Measurements from ENCODE around the gene TMEM178B. TPM values are rescaled to one million over a fixed set of nuclear protein-coding genes. Genes with fewer than 3 reads are reported as not detected.

Gene TMEM178B
- total RNA-seq, 4 donors from 2014 or later: 0.15 to 1.2 (median 0.58) TPM

DNA sequence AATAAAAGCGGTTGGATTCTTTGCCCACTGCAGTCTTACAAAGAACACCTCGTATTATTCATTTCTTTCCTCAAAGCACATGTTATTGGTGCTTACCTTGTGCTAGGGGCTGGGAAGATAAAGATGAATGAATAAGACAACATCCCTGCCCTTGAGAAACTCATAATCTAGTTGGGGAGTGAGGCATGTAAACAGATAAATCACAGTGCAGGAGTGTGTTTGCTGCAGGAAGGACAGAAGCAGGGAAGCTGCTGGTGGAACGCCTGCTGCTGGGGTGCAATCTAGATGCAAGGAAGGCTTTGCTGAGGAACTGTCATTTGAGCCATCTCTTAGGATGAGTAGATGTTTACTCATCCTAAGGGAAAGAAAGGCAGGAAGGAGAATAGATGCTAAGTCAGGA lies 135.6 kb downstream of the TMEM178B start:
- WGBS, 2 donors: 74 to 81% methylated on average over 3 of the region's 3 CpGs
- no peak for DNase-seq (ENCODE audit: low spot score in 2 of 2)
- TF ChIP-seq POLR2A (IDR thresholded peaks at IDR 0.05): no peak
- TF ChIP-seq, protein P1, sequence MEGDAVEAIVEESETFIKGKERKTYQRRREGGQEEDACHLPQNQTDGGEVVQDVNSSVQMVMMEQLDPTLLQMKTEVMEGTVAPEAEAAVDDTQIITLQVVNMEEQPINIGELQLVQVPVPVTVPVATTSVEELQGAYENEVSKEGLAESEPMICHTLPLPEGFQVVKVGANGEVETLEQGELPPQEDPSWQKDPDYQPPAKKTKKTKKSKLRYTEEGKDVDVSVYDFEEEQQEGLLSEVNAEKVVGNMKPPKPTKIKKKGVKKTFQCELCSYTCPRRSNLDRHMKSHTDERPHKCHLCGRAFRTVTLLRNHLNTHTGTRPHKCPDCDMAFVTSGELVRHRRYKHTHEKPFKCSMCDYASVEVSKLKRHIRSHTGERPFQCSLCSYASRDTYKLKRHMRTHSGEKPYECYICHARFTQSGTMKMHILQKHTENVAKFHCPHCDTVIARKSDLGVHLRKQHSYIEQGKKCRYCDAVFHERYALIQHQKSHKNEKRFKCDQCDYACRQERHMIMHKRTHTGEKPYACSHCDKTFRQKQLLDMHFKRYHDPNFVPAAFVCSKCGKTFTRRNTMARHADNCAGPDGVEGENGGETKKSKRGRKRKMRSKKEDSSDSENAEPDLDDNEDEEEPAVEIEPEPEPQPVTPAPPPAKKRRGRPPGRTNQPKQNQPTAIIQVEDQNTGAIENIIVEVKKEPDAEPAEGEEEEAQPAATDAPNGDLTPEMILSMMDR (IDR thresholded peaks at IDR 0.05): no peak
- intact Hi-C loops (cut with DNase I; ENCODE audit: low total_unique reads): no loop called here
- no peak overlapping the region for H3K4me3 ChIP-seq (ENCODE audit: low read depth, poor library complexity, severe bottlenecking)

DNA sequence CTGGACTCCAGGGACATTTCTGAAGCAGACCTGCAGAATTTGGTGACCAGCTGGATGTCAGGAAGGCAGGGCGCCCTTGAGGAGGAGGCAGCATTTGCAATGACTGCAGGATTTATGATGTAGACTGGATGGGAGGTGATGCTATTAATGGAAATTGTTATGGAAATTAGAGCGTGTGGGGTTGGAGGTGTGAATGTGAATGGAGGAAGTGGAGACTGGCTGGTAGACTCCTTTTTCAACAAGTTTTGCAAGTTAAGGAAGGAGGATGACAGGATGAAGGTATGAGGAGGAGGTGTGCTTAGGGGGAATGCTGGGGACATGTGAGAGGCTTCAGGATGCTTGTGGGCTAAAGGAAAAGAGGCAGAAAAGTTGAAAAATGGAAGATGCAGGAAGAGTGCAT lies 137.0 kb downstream of the TMEM178B start:
- no peak overlapping the region for H3K4me3 ChIP-seq (ENCODE audit: low read depth, poor library complexity, severe bottlenecking)
- intact Hi-C loops (cut with DNase I; ENCODE audit: low total_unique reads): no loop called here
- DNase-seq (ENCODE audit: low spot score in 2 of 2): no peak
- TF ChIP-seq, protein P1 (IDR thresholded peaks at IDR 0.05): no peak
- no peak for TF ChIP-seq POLR2A (IDR thresholded peaks at IDR 0.05)
- WGBS, 2 donors: 47 to 59% methylated on average over 2 of the region's 2 CpGs

DNA sequence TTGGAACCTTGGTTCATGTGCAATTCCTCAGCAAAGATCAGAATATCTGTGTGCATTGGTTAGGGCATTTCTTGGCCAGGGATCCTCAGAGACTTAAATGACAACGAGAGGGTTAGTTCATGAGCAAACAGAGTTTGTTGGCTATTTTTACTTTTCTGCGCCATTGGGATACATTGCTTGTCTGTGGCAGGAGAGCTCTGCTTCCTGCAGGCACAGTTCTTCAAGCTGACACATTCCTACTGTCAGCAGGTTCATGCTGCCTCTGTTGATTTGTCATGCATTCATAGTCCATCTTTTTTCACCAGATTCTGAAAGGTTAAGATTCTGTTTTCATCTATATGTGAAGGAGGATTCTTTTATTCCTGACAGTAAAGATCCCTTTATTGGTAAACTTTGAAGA lies 139.4 kb downstream of the TMEM178B start:
- no peak for DNase-seq (ENCODE audit: low spot score in 2 of 2)
- intact Hi-C loops (cut with DNase I; ENCODE audit: low total_unique reads): no loop called here
- no peak overlapping the region for H3K4me3 ChIP-seq (ENCODE audit: low read depth, poor library complexity, severe bottlenecking)
- 72 to 84% methylated on average over 2 of the region's 2 CpGs for WGBS, 2 donors
- TF ChIP-seq POLR2A (IDR thresholded peaks at IDR 0.05): no peak
- TF ChIP-seq, protein P1 (IDR thresholded peaks at IDR 0.05): no peak

DNA sequence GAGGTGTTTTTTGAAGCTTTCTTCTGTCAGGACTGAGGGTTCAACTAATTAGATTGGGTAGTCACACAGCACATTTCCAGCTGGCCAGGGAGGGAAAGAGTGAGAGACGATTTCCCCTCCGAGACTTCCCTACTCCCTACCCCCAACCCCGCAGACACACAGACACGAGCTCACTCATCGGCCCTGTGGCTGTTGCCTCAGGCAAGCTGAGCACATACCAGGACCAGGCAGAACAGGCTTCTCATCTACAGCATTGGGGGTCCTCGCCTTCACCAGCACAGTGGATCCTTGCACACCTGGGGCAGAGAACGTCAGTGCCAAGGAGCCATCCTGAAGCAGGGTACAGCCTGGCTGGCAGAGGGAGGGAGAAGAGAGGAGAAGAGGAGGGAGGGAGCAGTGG lies 144.1 kb downstream of the TMEM178B start:
- TF ChIP-seq POLR2A (IDR thresholded peaks at IDR 0.05): no peak
- no peak overlapping the region for H3K4me3 ChIP-seq (ENCODE audit: low read depth, poor library complexity, severe bottlenecking)
- WGBS, 2 donors: 60 to 71% methylated on average over 7 of the region's 7 CpGs
- DNase-seq (ENCODE audit: low spot score in 2 of 2): peak in 1 of 2 donors; percentile 18
- intact Hi-C loops (cut with DNase I; ENCODE audit: low total_unique reads): no loop called here

DNA sequence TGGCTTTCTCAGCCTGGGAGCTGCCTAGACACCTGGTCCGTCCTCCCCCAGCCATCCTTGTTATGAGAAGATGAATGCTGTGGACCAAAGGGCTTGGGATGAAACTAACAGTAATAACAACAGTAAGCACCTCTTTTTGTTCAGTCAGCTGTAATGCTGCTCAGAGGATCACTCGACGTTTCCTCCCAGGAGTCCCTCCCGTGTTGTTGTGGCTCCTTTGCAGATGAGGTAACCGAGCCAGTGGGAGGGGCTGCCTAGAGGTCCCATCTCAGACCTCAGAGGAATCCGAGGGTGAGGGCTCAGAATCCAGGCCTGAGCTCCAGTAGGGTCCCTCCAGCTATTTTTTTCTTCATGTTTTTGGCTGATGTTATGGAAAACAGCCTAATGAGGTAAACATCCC lies 145.1 kb downstream of the TMEM178B start:
- peak in 1 of 2 donors; percentile 46 for DNase-seq (ENCODE audit: low spot score in 2 of 2)
- no peak for TF ChIP-seq POLR2A (IDR thresholded peaks at IDR 0.05)
- TF ChIP-seq, protein P1 (IDR thresholded peaks at IDR 0.05): no peak
- 53 to 67% methylated on average over 6 of the region's 6 CpGs for WGBS, 2 donors
- intact Hi-C loops (cut with DNase I; ENCODE audit: low total_unique reads): no loop called here
- H3K4me3 ChIP-seq (ENCODE audit: low read depth, poor library complexity, severe bottlenecking): no peak overlapping the region

DNA sequence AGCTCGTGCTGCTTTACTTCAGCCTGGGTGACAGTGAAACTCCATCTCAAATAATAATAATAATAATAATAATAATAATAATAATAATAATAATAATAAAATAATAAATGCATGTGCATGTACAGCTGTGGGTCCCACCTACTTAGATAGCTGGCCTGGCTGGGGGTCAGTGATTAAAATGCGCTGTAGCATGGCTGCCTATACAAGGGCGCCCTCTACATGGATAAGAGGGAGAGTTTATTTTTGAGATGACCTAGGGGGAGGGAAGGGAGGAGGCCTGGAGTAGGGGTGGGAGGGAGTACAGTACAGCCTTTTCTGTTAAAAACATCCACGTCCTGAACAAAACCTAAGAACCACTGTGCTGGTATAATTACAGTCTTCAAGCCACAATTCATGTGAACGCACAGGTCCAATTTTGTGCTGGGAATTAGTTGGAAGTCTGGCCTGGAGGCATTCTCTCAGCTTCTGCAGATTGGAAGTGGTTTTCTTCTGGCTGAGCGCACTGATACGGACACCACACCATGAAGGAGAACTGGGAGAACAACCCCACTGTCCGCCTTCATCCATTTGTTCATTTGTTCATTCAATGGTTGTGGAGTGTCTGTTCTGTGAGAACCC lies 146.5 kb downstream of the TMEM178B start:
- 72 to 74% methylated on average over 8 of the region's 8 CpGs for WGBS, 2 donors
- intact Hi-C loops (cut with DNase I; ENCODE audit: low total_unique reads): no loop called here
- peak in 1 of 2 donors; percentile 29 for DNase-seq (ENCODE audit: low spot score in 2 of 2)
- no peak overlapping the region for H3K4me3 ChIP-seq (ENCODE audit: low read depth, poor library complexity, severe bottlenecking)
- no peak for TF ChIP-seq POLR2A (IDR thresholded peaks at IDR 0.05)
- TF ChIP-seq, protein P1 (IDR thresholded peaks at IDR 0.05): no peak

All from lower leg skin (tissue), 4 donors.